GM10847 (cell line): Measurements from ENCODE around the gene ANKS6.
A peak's percentile ranks its signal among the peaks of the same experiment; 100 is the strongest.

Source experiments
- POLR2A ChIP-seq: IDR thresholded peaks from 2 replicates; pipeline ENCODE4 v1.6.1; 2011; ENCODE audit not compliant: insufficient read length; ENCODE audit errors: extremely low read depth

Gene ANKS6

GRCh38 chr9:98825414-98825813 is 29.1 kb upstream of the ANKS6 start:
- no peak for TF ChIP-seq POLR2A

GRCh38 chr9:98823666-98824334 is 27.4 kb upstream of the ANKS6 start:
- TF ChIP-seq POLR2A = no peak

- TF ChIP-seq POLR2A = no peak
These were observed 26.3 kb upstream of the ANKS6 start for GRCh38 chr9:98822661-98823060.

- no peak for TF ChIP-seq POLR2A
These were observed 25.5 kb upstream of the ANKS6 start for GRCh38 chr9:98821831-98822230.

GRCh38 chr9:98819231-98819630 is 22.9 kb upstream of the ANKS6 start:
- TF ChIP-seq POLR2A = no peak

DNA sequence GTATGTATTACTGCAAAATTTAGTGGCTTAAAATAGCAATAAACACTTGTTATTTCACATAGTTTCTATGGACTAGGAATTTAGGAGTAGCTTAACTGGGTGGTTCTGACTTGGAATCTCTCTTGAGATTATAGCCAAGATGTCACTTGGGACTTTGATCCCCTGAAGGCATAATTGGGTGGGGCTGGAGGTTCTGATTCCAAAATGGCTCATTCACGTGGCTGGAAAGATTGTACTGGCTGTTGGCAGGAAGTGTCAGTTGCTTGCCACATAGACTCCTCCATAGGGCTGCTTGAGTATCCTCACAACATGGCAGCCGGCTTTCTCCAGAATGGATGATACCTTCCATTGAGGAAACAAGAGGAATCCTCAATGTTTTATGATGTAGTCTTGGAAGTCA is 22.4 kb upstream of the ANKS6 start:
- no peak for TF ChIP-seq POLR2A

- no peak for TF ChIP-seq POLR2A
These were observed 19.1 kb upstream of the ANKS6 start for GRCh38 chr9:98815391-98815951.

GRCh38 chr9:98811051-98811650 is 14.8 kb upstream of the ANKS6 start:
- TF ChIP-seq POLR2A = no peak

GRCh38 chr9:98810102-98810842 is 13.9 kb upstream of the ANKS6 start:
- no peak for TF ChIP-seq POLR2A

DNA sequence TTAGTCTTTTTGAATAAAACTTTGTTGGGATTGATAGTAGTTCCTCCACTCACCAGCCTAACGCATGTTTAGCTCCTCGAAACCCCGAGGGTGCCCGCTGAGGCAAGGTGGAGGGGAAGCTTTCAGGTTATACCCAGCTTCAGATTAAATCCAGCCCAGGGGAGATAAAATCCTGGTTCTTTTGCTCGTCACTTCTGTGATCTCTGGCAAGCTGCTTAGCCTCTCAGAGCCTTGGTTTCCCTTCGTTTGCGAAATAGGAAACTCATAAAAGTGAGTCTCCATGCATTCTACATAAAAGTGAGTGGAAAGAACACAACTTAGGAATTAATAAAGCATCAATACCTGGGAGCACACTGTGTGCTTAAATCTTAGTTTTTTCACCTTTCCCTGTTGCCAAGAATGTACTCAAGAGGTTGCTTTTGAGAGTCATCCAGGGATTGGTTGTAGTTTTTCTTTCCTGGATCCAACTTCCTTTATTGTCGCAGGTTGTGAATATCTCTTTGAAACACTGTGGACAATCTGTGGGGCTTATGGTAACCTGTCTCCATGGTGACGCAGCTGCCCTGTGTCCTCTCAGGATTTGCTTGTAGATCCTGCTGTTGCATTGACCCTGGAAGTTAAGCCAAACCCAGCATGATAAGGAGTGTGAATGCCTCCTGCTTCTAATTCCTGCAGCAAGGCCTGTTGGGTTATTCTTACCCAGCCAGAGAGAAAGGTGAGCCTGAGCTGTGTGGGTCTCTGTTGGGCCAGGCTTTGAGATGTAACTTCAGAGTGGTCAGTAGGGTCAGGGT is 13.2 kb upstream of the ANKS6 start:
- no peak for TF ChIP-seq POLR2A

DNA sequence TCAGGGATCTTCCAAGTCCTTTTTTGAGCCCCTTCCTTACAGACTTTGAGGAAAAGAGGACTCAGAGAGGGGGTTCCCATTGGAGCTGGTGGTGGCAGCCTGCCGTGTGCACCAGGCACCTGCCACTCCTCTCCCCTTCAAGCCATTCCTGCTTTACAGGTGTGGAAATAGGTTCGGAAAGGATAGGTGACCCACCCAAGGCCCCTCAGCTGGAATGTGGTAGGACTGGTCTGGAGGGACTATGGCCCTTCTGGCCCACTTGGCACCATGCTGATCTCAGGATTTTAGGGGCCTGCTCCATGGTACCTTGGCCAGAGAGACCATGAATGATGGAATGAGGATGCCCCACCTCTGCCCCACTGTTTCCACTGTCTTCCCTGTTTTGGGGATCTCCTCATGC is 12.5 kb upstream of the ANKS6 start:
- TF ChIP-seq POLR2A = no peak

DNA sequence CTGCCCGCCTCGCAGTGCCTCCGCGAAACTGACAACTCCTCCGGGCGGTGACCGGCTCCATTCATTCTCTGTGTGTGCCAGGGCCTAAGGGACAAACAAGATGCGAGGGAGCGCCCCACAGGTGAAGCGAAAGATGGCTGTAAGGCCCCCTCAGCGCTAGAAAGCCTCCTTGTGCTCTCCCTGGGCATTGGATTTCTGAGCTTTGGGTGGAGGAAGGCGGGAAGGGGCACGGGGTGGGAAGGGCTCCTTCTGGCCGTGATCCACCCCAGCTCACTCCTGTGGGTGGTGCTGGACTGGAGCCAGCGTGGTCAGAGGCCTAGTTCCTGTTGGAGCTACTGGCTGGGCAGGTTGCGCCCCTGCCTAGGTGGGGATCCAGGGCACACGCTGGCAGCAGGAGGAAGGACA is 12.1 kb upstream of the ANKS6 start:
- no peak for TF ChIP-seq POLR2A

- TF ChIP-seq POLR2A = no peak
These were observed 11.4 kb upstream of the ANKS6 start for GRCh38 chr9:98807814-98808195.

GRCh38 chr9:98807070-98807813 is 10.9 kb upstream of the ANKS6 start, which contains the start of gene GALNT12:
TSS of gene GALNT12 (plus strand) at chr9:98807670. CDS start at chr9:98807699, 29 bp downstream.
- peak; percentile 29 for TF ChIP-seq POLR2A
